OCI-LY7 (cell line): ENCODE measurements around the gene DTX3L. TPM values are rescaled to one million over a fixed set of nuclear protein-coding genes. Genes with fewer than 3 reads are reported as not detected.

Source experiments
- BruUV-seq: library from RNA; stranded (reverse); fragments of 400-500 nt; replicated peaks from 2 replicates; lab custom pipeline; 2021; lab: Mats Ljungman, UMichigan
- CTCF ChIA-PET: fragments of 300-600 bp; sonication (Branson Sonifier 250); formaldehyde crosslinking; loops from one replicate; lab custom pipeline; 2022; ENCODE audit warnings: antibody characterized with exemption; ENCODE audit not compliant: unreplicated experiment; lab: Charles Lee
- POLR2A ChIA-PET: fragments of 300-600 bp; sonication (Branson Sonifier 250); formaldehyde crosslinking; loops from one replicate; lab custom pipeline; 2022; ENCODE audit warnings: antibody characterized with exemption; lab: Charles Lee
- DNase-seq: peaks from one replicate; pipeline ENCODE4 v3.0.0-alpha.2; 2015; ENCODE audit warnings: low spot score
- H2AFZ ChIP-seq: fragments of 200-600 bp; sonication (generic), shearing (Covaris generic); 2 replicates; pipeline ENCODE4 v1.6.1; 2014; ENCODE audit warnings: mild to moderate bottlenecking, antibody characterized with exemption, low read length, moderate library complexity
- H3K27ac ChIP-seq: fragments of 200-600 bp; sonication (generic); 2 replicates; pipeline ENCODE4 v1.5.1; 2014; ENCODE audit warnings: mixed run types, low read depth, mild to moderate bottlenecking, moderate library complexity, low read length, inconsistent platforms; ENCODE audit not compliant: poor library complexity, severe bottlenecking
- H3K36me3 ChIP-seq: fragments of 200-600 bp; sonication (generic); 2 replicates; pipeline ENCODE4 v1.6.1; 2014; ENCODE audit warnings: mild to moderate bottlenecking, antibody characterized with exemption, low read length, moderate library complexity, mixed read lengths; ENCODE audit not compliant: insufficient read depth
- H3K4me1 ChIP-seq: fragments of 200-600 bp; sonication (generic); 2 replicates; pipeline ENCODE4 v1.5.1; 2014; ENCODE audit warnings: mild to moderate bottlenecking, low read length; ENCODE audit not compliant: insufficient read depth, poor library complexity, severe bottlenecking
- H3K4me2 ChIP-seq: fragments of 200-600 bp; sonication (generic); 2 replicates; pipeline ENCODE4 v1.6.1; 2014; ENCODE audit warnings: mild to moderate bottlenecking, low read length
- H3K4me3 ChIP-seq: fragments of 200-600 bp; sonication (generic); 2 replicates; pipeline ENCODE4 v1.5.1; 2014; ENCODE audit warnings: mild to moderate bottlenecking, low read depth, low read length; ENCODE audit not compliant: poor library complexity, severe bottlenecking
- H3K79me2 ChIP-seq: fragments of 200-600 bp; sonication (generic); 2 replicates; pipeline ENCODE4 v1.6.1; 2016; ENCODE audit warnings: low read depth, mild to moderate bottlenecking, low read length, moderate library complexity, mixed read lengths; ENCODE audit not compliant: insufficient read depth
- H3K9me2 ChIP-seq: fragments of 200-600 bp; sonication (generic); 2 replicates; pipeline ENCODE4 v1.6.1; 2016; ENCODE audit warnings: mild to moderate bottlenecking, low read length, mixed read lengths; ENCODE audit not compliant: insufficient read depth
- H3K9me3 ChIP-seq: fragments of 200-600 bp; sonication (generic); 2 replicates; pipeline ENCODE4 v1.6.1; 2014; ENCODE audit warnings: mild to moderate bottlenecking, mixed run types, low read length, mixed read lengths
- H4K20me1 ChIP-seq: fragments of 200-600 bp; sonication (generic); 2 replicates; pipeline ENCODE4 v1.6.1; 2014; ENCODE audit warnings: mild to moderate bottlenecking, antibody characterized with exemption, low read length, moderate library complexity, mixed read lengths; ENCODE audit not compliant: insufficient read depth
- EZH2phosphoT487 ChIP-seq: fragments of 200-600 bp; sonication (generic); IDR thresholded peaks from 2 replicates; pipeline ENCODE4 v1.6.1; 2018; ENCODE audit warnings: low read depth, borderline replicate concordance, mild to moderate bottlenecking, mixed run types, antibody characterized with exemption, low read length, moderate library complexity, mixed read lengths
- intact Hi-C: fragments of 100-400 bp; cut with micrococcal nuclease; formaldehyde crosslinking; loops from one replicate; pipeline ENCODE4 v1.10.0; 2022; ENCODE audit not compliant: unreplicated experiment
- total RNA-seq, 2 experiments: library from RNA; depleted of rRNA in 1 of 2; stranded (reverse); fragments of >200 nt in 1 of 2; shearing (Covaris generic) in 1 of 2; gene quantifications; 2 replicates each; pipeline ENCODE4 v1.2.3, GENCODE V29; 2014 to 2022
- TF ChIP-seq, protein P1 (sequence below): fragments of 200-600 bp; sonication (generic); conservative IDR thresholded peaks from 2 replicates; pipeline ENCODE4 v1.5.1; 2014; ENCODE audit warnings: mild to moderate bottlenecking, antibody characterized with exemption, low read length, moderate library complexity, mixed read lengths

DTX3L gene
- total RNA-seq, 2 experiments from 2014 or later = 1.3 to 1.5 TPM

DNA sequence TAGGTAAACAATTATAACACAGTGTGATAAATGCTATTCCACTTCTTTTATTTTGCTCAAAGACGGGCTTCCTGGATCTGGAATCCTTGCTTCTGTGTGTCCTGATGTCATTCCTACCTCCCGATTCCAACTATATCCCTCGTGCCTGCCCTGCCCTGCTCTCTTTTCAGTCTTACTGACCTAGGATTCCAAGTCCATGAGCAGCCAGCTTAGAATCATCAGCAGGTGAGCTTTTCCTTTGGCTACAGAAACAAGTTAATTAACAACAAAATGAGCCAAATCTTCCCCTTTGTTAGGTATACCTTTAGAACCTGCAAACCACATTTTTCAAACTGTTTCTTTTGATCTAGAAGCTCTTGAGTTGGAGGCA, 27.5 kb upstream of the DTX3L start:
- H3K4me1 ChIP-seq = no peaks in the 10 kb centered on the region
- H3K9me3 ChIP-seq = no peaks in the 10 kb centered on the region
- no peak overlapping the region for H3K4me2 ChIP-seq
- no peak overlapping the region for H3K27ac ChIP-seq
- no peak for DNase-seq
- no TSS peak for BruUV-seq
- H3K36me3 ChIP-seq = no peaks in the 10 kb centered on the region
- TF ChIP-seq, protein P1, sequence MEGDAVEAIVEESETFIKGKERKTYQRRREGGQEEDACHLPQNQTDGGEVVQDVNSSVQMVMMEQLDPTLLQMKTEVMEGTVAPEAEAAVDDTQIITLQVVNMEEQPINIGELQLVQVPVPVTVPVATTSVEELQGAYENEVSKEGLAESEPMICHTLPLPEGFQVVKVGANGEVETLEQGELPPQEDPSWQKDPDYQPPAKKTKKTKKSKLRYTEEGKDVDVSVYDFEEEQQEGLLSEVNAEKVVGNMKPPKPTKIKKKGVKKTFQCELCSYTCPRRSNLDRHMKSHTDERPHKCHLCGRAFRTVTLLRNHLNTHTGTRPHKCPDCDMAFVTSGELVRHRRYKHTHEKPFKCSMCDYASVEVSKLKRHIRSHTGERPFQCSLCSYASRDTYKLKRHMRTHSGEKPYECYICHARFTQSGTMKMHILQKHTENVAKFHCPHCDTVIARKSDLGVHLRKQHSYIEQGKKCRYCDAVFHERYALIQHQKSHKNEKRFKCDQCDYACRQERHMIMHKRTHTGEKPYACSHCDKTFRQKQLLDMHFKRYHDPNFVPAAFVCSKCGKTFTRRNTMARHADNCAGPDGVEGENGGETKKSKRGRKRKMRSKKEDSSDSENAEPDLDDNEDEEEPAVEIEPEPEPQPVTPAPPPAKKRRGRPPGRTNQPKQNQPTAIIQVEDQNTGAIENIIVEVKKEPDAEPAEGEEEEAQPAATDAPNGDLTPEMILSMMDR = no peak
- TF ChIP-seq EZH2phosphoT487 = no peak
- no peaks in the 10 kb centered on the region for H3K79me2 ChIP-seq
- H2AFZ ChIP-seq = no peak overlapping the region
- ChIA-PET CTCF (no interaction called here), POLR2A (interaction anchor here (0.6 to 1.5 kb wide), 3 partner anchors 21 to 186 kb away, joined by 3 to 5 read pairs (median 4); no protein-coding TSS in a partner anchor)
- H4K20me1 ChIP-seq = no peaks in the 10 kb centered on the region
- no peak overlapping the region for H3K4me3 ChIP-seq
- no peaks in the 10 kb centered on the region for H3K9me2 ChIP-seq
- intact Hi-C loops = no loop called here

DNA sequence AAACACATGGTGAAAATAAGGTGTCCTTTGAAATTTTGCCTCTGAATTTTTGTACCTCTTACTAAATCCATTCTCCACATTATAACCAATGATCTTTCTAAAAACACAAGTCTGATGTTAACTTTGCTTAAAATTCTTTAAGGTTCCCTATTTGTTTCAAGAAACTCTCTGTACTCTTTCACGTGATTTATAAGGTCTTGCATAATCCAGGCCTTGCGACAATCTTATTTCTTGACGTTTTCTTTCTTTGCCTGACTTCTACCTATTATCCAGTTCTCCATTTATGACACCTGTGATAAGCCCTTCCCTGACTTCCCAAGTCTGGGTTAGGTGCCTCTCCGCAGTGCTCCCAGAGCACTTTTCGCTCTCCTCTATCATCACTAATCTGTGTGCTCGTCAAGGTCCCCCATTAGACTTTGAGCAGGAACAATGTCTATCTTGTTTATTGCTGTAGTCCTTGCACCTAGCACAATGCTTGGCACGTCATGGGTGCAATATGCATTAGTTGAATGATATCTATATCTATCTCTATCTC, 25.1 kb upstream of the DTX3L start:
- no peak overlapping the region for H3K27ac ChIP-seq
- CTCF ChIA-PET = no interaction called here
- no peaks in the 10 kb centered on the region for H3K79me2 ChIP-seq
- POLR2A ChIA-PET = no interaction called here
- no peaks in the 10 kb centered on the region for H3K36me3 ChIP-seq
- no peak overlapping the region for H2AFZ ChIP-seq
- TF ChIP-seq, protein P1 = no peak
- H3K4me2 ChIP-seq = no peak overlapping the region
- no TSS peak for BruUV-seq
- intact Hi-C loops = no loop called here
- no peak overlapping the region for H3K4me3 ChIP-seq
- no peak for DNase-seq
- H4K20me1 ChIP-seq = no peaks in the 10 kb centered on the region
- H3K9me3 ChIP-seq = no peaks in the 10 kb centered on the region
- no peaks in the 10 kb centered on the region for H3K9me2 ChIP-seq
- no peaks in the 10 kb centered on the region for H3K4me1 ChIP-seq

DNA sequence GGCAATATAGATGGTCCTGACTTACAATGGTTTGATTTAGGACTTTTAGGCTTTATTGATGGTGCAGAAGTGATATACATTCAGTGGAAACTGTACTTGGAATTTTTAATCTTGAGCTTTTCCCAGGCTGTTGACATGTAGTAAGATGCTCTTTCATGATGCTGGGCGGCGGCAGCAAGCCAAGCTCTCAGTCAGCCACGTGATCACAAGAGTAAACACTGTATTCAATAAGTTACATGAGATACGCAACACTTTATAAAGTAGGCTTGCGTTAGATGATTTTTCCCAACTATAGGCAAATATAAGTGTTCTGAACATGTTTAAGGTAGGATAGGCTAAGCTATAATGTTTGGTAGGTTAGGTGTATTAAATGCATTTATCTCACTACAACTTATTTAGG, 18.0 kb upstream of the DTX3L start:
- H4K20me1 ChIP-seq = no peaks in the 10 kb centered on the region
- H3K27ac ChIP-seq = no peak overlapping the region
- no peaks in the 10 kb centered on the region for H3K36me3 ChIP-seq
- intact Hi-C loops = no loop called here
- ChIA-PET CTCF (no interaction called here), POLR2A (interaction anchor here (1.2 kb wide), 1 partner anchor 22 kb away, joined by 4 read pairs; no protein-coding TSS in a partner anchor)
- H3K9me2 ChIP-seq = no peaks in the 10 kb centered on the region
- H3K4me2 ChIP-seq = no peak overlapping the region
- no peak overlapping the region for H3K4me3 ChIP-seq
- TF ChIP-seq EZH2phosphoT487 = no peak
- TF ChIP-seq, protein P1 = no peak
- no peaks in the 10 kb centered on the region for H3K4me1 ChIP-seq
- no peaks in the 10 kb centered on the region for H3K79me2 ChIP-seq
- H2AFZ ChIP-seq = no peak overlapping the region
- no peak for DNase-seq
- H3K9me3 ChIP-seq = no peaks in the 10 kb centered on the region
- no TSS peak for BruUV-seq
